Stimulated activated CD4-positive, alpha-beta T cell treated with anti-CD3 and anti-CD28 coated beads, TNF-alpha, amount 100 ng/mL, for 1 hour (primary cell): ENCODE measurements around the gene NFIA.

Experiments
- DNase-seq, 3 donors: peaks; one replicate each; pipeline ENCODE4 v3.0.0-alpha.2; 2020; ENCODE audit warnings: low read depth in 3 of 3, low spot score in 1 of 3

Gene NFIA

GRCh38 chr1:61289232-61290098 lies 207.1 kb downstream of the NFIA start:
- DNase-seq, result no peak

GRCh38 chr1:61290525-61290924 lies 208.2 kb downstream of the NFIA start:
- no peak for DNase-seq

GRCh38 chr1:61293197-61293596 lies 210.8 kb downstream of the NFIA start:
- no peak for DNase-seq

- DNase-seq, result no peak
Measured at GRCh38 chr1:61293986-61294504, 211.7 kb downstream of the NFIA start.

- DNase-seq, result no peak
Measured at GRCh38 chr1:61294930-61295329, 212.6 kb downstream of the NFIA start.

- no peak for DNase-seq
Measured at GRCh38 chr1:61295818-61296537, 213.6 kb downstream of the NFIA start.

- no peak for DNase-seq
Measured at GRCh38 chr1:61297887-61298286, 215.5 kb downstream of the NFIA start.

GRCh38 chr1:61299463-61299862 lies 217.1 kb downstream of the NFIA start:
- no peak for DNase-seq

GRCh38 chr1:61300899-61301298 lies 218.5 kb downstream of the NFIA start:
- DNase-seq, result no peak

GRCh38 chr1:61301824-61302657 lies 219.7 kb downstream of the NFIA start:
- DNase-seq, result no peak

GRCh38 chr1:61307422-61308142 lies 225.2 kb downstream of the NFIA start:
- DNase-seq, result no peak

GRCh38 chr1:61310057-61310456 lies 227.7 kb downstream of the NFIA start:
- DNase-seq, result no peak

GRCh38 chr1:61310538-61310937 lies 228.2 kb downstream of the NFIA start:
- DNase-seq, result no peak

GRCh38 chr1:61313906-61314422 lies 231.6 kb downstream of the NFIA start:
- no peak for DNase-seq

GRCh38 chr1:61315011-61315410 lies 232.7 kb downstream of the NFIA start:
- DNase-seq, result no peak

GRCh38 chr1:61316493-61316892 lies 234.1 kb downstream of the NFIA start:
- no peak for DNase-seq

GRCh38 chr1:61318319-61319125 lies 236.2 kb downstream of the NFIA start:
- DNase-seq, result no peak

- no peak for DNase-seq
Measured at GRCh38 chr1:61320575-61320974, 238.2 kb downstream of the NFIA start.

- DNase-seq, result no peak
Measured at GRCh38 chr1:61322008-61322744, 239.8 kb downstream of the NFIA start.
